GM23338 (cell line): ENCODE data around the gene PEX16.

Source experiments
- POLR2AphosphoS5 ChIP-seq: IDR thresholded peaks from 2 replicates; pipeline ENCODE4 v1.6.1; 2016; ENCODE audit warnings: antibody characterized with exemption, low read depth
- TF ChIP-seq, protein P1 (sequence below), 2 experiments: fragments of 200-600 bp in 1 of 2; sonication (generic) in 1 of 2; conservative IDR thresholded peaks; 2 replicates each; pipeline versions ENCODE4 v1.5.1 to v1.6.1; 2016 to 2017; ENCODE audit warnings: antibody characterized with exemption in 2 of 2, low read depth in 2 of 2, mild to moderate bottlenecking in 2 of 2, moderate library complexity in 1 of 2

DNA sequence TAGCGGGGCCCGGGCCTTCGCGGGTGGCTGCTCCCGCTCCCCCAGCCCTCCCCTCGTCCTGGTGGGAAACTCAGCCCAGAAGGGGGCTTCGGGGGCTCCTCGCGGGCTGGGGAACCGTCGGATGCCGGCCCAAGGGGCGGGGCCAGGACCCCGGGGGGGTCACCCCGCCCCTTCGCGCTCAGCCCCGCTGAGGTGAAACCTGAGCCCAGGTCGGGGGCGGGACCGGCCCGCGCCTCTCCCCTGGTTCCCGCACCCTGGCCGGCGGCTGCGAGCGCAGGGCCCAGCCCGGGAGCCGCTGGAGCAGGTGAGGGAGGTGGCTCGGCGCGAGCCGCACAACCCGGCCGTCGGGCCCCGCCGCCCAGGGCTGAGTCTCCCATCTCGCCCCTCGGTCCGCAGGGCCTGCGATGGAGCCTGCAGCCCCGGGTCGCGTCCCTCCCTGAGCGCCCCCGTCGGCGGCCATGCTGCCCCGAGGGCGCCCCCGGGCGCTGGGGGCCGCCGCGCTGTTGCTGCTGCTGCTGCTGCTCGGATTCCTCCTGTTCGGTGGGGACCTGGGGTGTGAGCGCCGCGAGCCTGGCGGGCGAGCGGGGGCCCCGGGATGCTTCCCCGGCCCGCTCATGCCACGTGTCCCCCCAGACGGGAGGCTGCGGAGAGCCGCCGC is 4.9 kb upstream of the PEX16 start, which contains the start of gene LARGE2:
- TF ChIP-seq, protein P1, sequence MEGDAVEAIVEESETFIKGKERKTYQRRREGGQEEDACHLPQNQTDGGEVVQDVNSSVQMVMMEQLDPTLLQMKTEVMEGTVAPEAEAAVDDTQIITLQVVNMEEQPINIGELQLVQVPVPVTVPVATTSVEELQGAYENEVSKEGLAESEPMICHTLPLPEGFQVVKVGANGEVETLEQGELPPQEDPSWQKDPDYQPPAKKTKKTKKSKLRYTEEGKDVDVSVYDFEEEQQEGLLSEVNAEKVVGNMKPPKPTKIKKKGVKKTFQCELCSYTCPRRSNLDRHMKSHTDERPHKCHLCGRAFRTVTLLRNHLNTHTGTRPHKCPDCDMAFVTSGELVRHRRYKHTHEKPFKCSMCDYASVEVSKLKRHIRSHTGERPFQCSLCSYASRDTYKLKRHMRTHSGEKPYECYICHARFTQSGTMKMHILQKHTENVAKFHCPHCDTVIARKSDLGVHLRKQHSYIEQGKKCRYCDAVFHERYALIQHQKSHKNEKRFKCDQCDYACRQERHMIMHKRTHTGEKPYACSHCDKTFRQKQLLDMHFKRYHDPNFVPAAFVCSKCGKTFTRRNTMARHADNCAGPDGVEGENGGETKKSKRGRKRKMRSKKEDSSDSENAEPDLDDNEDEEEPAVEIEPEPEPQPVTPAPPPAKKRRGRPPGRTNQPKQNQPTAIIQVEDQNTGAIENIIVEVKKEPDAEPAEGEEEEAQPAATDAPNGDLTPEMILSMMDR (conservative IDR thresholded peaks at IDR 0.05; ENCODE audit: low read depth in 2 of 2): 0 out of 4 replicates have a peak, but pooled peaks of 1 of the 2 experiments have one; percentile 3
- TF ChIP-seq POLR2AphosphoS5: peak; percentile 55
